Prostate gland (tissue), 2 donors: Measurements from ENCODE around the gene MET. TPM values are rescaled to one million over a fixed set of nuclear protein-coding genes. Genes with fewer than 3 reads are reported as not detected.

Experiments
- DNase-seq: peaks from one replicate; pipeline ENCODE4 v3.0.0-alpha.2; 2019; ENCODE audit warnings: low spot score
- H3K27ac ChIP-seq, 2 donors: fragments of 200-600 bp; sonication (generic); 2 replicates each; pipeline ENCODE4 v1.5.1; 2017 to 2019
- H3K27me3 ChIP-seq: fragments of 200-600 bp; sonication (generic); replicated peaks from 2 replicates; pipeline ENCODE4 v1.5.1; 2019; ENCODE audit not compliant: insufficient read depth
- H3K36me3 ChIP-seq, 2 donors: fragments of 200-600 bp; sonication (generic); 1 replicate in 1 of 2; 2 replicates in 1 of 2; pipeline versions ENCODE4 v1.5.1 to v1.8.1; 2017 to 2019
- H3K4me1 ChIP-seq: fragments of 200-600 bp; sonication (generic); replicated peaks from 2 replicates; pipeline ENCODE4 v1.5.1; 2019
- H3K4me3 ChIP-seq, 2 donors: fragments of 200-600 bp; sonication (generic); 2 replicates each; pipeline ENCODE4 v1.5.1; 2017 to 2019
- H3K9me3 ChIP-seq: fragments of 200-600 bp; sonication (generic); 2 replicates; pipeline ENCODE4 v1.5.1; 2017
- CTCF ChIP-seq, 4 experiments: fragments of 200-600 bp in 2 of 4; fragments of 450-650 bp in 2 of 4; sonication (generic) in 2 of 4; IDR thresholded peaks; 1 replicate in 3 of 4; 2 replicates in 1 of 4; pipeline ENCODE4 v1.5.1; 2016 to 2019; ENCODE audit warnings: antibody characterized with exemption in 4 of 4, mild to moderate bottlenecking in 2 of 4, moderate library complexity in 2 of 4
- POLR2A ChIP-seq: fragments of 450-650 bp; IDR thresholded peaks from one replicate; pipeline ENCODE4 v1.6.1; 2016; ENCODE audit warnings: antibody characterized with exemption, mild to moderate bottlenecking
- POLR2AphosphoS5 ChIP-seq: sonication (generic); formaldehyde crosslinking; IDR thresholded peaks from one replicate; pipeline ENCODE4 v1.6.1; 2017; ENCODE audit warnings: antibody characterized with exemption
- WGBS: methylation state at CpG from one replicate; pipeline ENCODE4 v1.1.5; 2018; 5-methylcytosine and 5-hydroxymethylcytosine counted together
- intact Hi-C: fragments of 100-400 bp; cut with DNase I; formaldehyde crosslinking; loops from one replicate; pipeline ENCODE4 v1.14.2; 2022
- total RNA-seq, 2 donors: library from RNA; depleted of rRNA; stranded (reverse); fragments of >200 nt; gene quantifications; one replicate each; pipeline ENCODE4 v1.1.0, GENCODE V29; 2016

MET gene
- total RNA-seq, 2 donors from 2014 or later, result 14.2 to 17.0 TPM

GRCh38 chr7:116727432-116728009 lies 55.5 kb downstream of the MET start:
- intact Hi-C loops, result no loop called here
- 91% methylated on average over 3 of the region's 3 CpGs for WGBS

GRCh38 chr7:116728413-116728812 lies 56.4 kb downstream of the MET start:
- DNase-seq, result no peak
- H3K4me1 ChIP-seq, result no peaks in the 10 kb centered on the region
- WGBS, result 100% methylated on average over 1 of the region's 1 CpG
- H3K27me3 ChIP-seq, result no peaks in the 10 kb centered on the region
- H3K4me3 ChIP-seq, result no peak overlapping the region
- intact Hi-C loops, result no loop called here
- H3K9me3 ChIP-seq, result no peaks in the 10 kb centered on the region
- H3K36me3 ChIP-seq, result no peaks in the 10 kb centered on the region
- no peak for TF ChIP-seq POLR2AphosphoS5
- no peak for TF ChIP-seq POLR2A
- no peak for TF ChIP-seq CTCF (IDR thresholded peaks at IDR 0.05)
- H3K27ac ChIP-seq, result no peak overlapping the region

More at GRCh38 chr7:116727432-116728009, 55.5 kb downstream of the MET start:
- Histone ChIP-seq H3K27ac (no peak overlapping the region), H3K4me3 (no peak overlapping the region), H3K36me3 (no peaks in the 10 kb centered on the region), H3K9me3 (no peaks in the 10 kb centered on the region), H3K27me3 (no peaks in the 10 kb centered on the region), H3K4me1 (no peaks in the 10 kb centered on the region)
- TF ChIP-seq POLR2A (no peak), CTCF (IDR thresholded peaks at IDR 0.05) (no peak), POLR2AphosphoS5 (no peak)
- no peak for DNase-seq

- H3K9me3 ChIP-seq, result no peaks in the 10 kb centered on the region
- H3K4me1 ChIP-seq, result no peaks in the 10 kb centered on the region
- intact Hi-C loops, result no loop called here
These were observed 58.4 kb downstream of the MET start for GRCh38 chr7:116730097-116731022.

GRCh38 chr7:116731023-116731395 lies 59.0 kb downstream of the MET start:
- TF ChIP-seq POLR2AphosphoS5, result no peak
- TF ChIP-seq POLR2A, result no peak
- no peak for TF ChIP-seq CTCF (IDR thresholded peaks at IDR 0.05)
- no peaks in the 10 kb centered on the region for H3K4me1 ChIP-seq
- H3K27ac ChIP-seq, result no peak overlapping the region
- intact Hi-C loops, result no loop called here
- no peaks in the 10 kb centered on the region for H3K9me3 ChIP-seq
- no peaks in the 10 kb centered on the region for H3K27me3 ChIP-seq
- H3K4me3 ChIP-seq, result no peak overlapping the region
- no peak for DNase-seq
- H3K36me3 ChIP-seq, result no peaks in the 10 kb centered on the region
- WGBS, result 50% methylated on average over 1 of the region's 1 CpG

More at GRCh38 chr7:116730097-116731022, 58.4 kb downstream of the MET start:
- H3K4me3 ChIP-seq, result no peak overlapping the region
- no peaks in the 10 kb centered on the region for H3K27me3 ChIP-seq
- DNase-seq, result no peak
- no peak for TF ChIP-seq POLR2A
- no peak for TF ChIP-seq CTCF (IDR thresholded peaks at IDR 0.05)
- TF ChIP-seq POLR2AphosphoS5, result no peak
- H3K27ac ChIP-seq, result no peak overlapping the region
- no peaks in the 10 kb centered on the region for H3K36me3 ChIP-seq
- 86% methylated on average over 9 of the region's 9 CpGs for WGBS
